Suprapubic skin (tissue), 4 donors: Measurements from ENCODE around the gene SOX8. TPM values are rescaled to one million over a fixed set of nuclear protein-coding genes. Genes with fewer than 3 reads are reported as not detected.

ENCODE experiments used
- DNase-seq, 2 donors: peaks; one replicate each; pipeline ENCODE4 v3.0.0-alpha.2; 2019; ENCODE audit warnings: low spot score in 2 of 2
- H3K27ac ChIP-seq: fragments of 200-600 bp; sonication (generic); one replicate; pipeline ENCODE4 v1.5.1; 2019
- H3K27me3 ChIP-seq: fragments of 200-600 bp; sonication (generic); one replicate; pipeline ENCODE4 v1.5.1; 2019
- H3K36me3 ChIP-seq: fragments of 200-600 bp; sonication (generic); one replicate; pipeline ENCODE4 v1.5.1; 2019
- H3K4me1 ChIP-seq: fragments of 200-600 bp; sonication (generic); one replicate; pipeline ENCODE4 v1.5.1; 2019
- H3K4me3 ChIP-seq: fragments of 200-600 bp; sonication (generic); one replicate; pipeline ENCODE4 v1.5.1; 2019; ENCODE audit warnings: mild to moderate bottlenecking
- H3K9me3 ChIP-seq: fragments of 200-600 bp; sonication (generic); one replicate; pipeline ENCODE4 v1.5.1; 2019
- CTCF ChIP-seq, 2 donors: fragments of 200-600 bp in 1 of 2; fragments of 450-650 bp in 1 of 2; sonication (generic) in 1 of 2; IDR thresholded peaks; one replicate each; pipeline ENCODE4 v1.5.1; 2016 to 2019; ENCODE audit warnings: antibody characterized with exemption in 2 of 2, mild to moderate bottlenecking in 1 of 2, moderate library complexity in 1 of 2
- EP300 ChIP-seq: sonication (generic); formaldehyde crosslinking; IDR thresholded peaks from one replicate; pipeline ENCODE4 v1.6.1; 2017; ENCODE audit warnings: antibody characterized with exemption
- POLR2A ChIP-seq, 2 donors: fragments of 450-650 bp; IDR thresholded peaks; one replicate each; pipeline ENCODE4 v1.6.1; 2017; ENCODE audit warnings: antibody characterized with exemption in 2 of 2, mild to moderate bottlenecking in 2 of 2, moderate library complexity in 2 of 2
- POLR2AphosphoS5 ChIP-seq, 3 donors: sonication (generic); formaldehyde crosslinking; IDR thresholded peaks; one replicate each; pipeline ENCODE4 v1.6.1; 2017; ENCODE audit warnings: antibody characterized with exemption in 3 of 3
- WGBS: methylation state at CpG from one replicate; pipeline ENCODE4 v1.1.5; 2018; 5-methylcytosine and 5-hydroxymethylcytosine counted together
- total RNA-seq, 4 donors: library from RNA; depleted of rRNA; stranded (reverse); fragments of >200 nt; gene quantifications; one replicate each; pipeline ENCODE4 v1.1.0, GENCODE V29; 2016

The SOX8 gene
- total RNA-seq, 4 donors from 2014 or later, result 4.0 to 12.2 (median 7.3) TPM

- TF ChIP-seq POLR2A (IDR thresholded peaks at IDR 0.05) (no peak), CTCF (IDR thresholded peaks at IDR 0.05) (no peak), EP300 (no peak), POLR2AphosphoS5 (IDR thresholded peaks at IDR 0.05) (no peak)
- Histone ChIP-seq H3K4me1 (no peaks in the 10 kb centered on the region), H3K36me3 (peaks cover 28% of the 10 kb centered on the region), H3K9me3 (peaks cover 19% of the 10 kb centered on the region), H3K4me3 (no peak overlapping the region), H3K27ac (no peak overlapping the region), H3K27me3 (no peaks in the 10 kb centered on the region)
- 91% methylated on average over 16 of the region's 17 CpGs for WGBS
- DNase-seq, result no peak
These were observed 41.6 kb upstream of the SOX8 start for GRCh38 chr16:939941-940340.

- no peak for DNase-seq
- no peaks in the 10 kb centered on the region for H3K4me1 ChIP-seq
- no peak overlapping the region for H3K4me3 ChIP-seq
- WGBS, result 95% methylated on average over 4 of the region's 4 CpGs
- H3K27ac ChIP-seq, result no peak overlapping the region
- peaks cover 46% of the 10 kb centered on the region for H3K36me3 ChIP-seq
- H3K27me3 ChIP-seq, result no peaks in the 10 kb centered on the region
- no peak for TF ChIP-seq EP300
- TF ChIP-seq POLR2AphosphoS5 (IDR thresholded peaks at IDR 0.05), result no peak
- TF ChIP-seq CTCF (IDR thresholded peaks at IDR 0.05), result no peak
- no peak for TF ChIP-seq POLR2A (IDR thresholded peaks at IDR 0.05)
- peaks cover 19% of the 10 kb centered on the region for H3K9me3 ChIP-seq
These were observed 39.0 kb upstream of the SOX8 start for GRCh38 chr16:942436-943060.

- no peaks in the 10 kb centered on the region for H3K4me1 ChIP-seq
- no peak overlapping the region for H3K4me3 ChIP-seq
- no peak overlapping the region for H3K27ac ChIP-seq
- H3K36me3 ChIP-seq, result peaks cover 41% of the 10 kb centered on the region
- no peaks in the 10 kb centered on the region for H3K27me3 ChIP-seq
- 98% methylated on average over 5 of the region's 5 CpGs for WGBS
- no peak for DNase-seq
- TF ChIP-seq EP300 (no peak), POLR2A (IDR thresholded peaks at IDR 0.05) (no peak), POLR2AphosphoS5 (IDR thresholded peaks at IDR 0.05) (no peak), CTCF (IDR thresholded peaks at IDR 0.05) (no peak)
- peaks cover 19% of the 10 kb centered on the region for H3K9me3 ChIP-seq
These were observed 37.6 kb upstream of the SOX8 start for GRCh38 chr16:943971-944370.

GRCh38 chr16:945271-946047 lies 36.1 kb upstream of the SOX8 start:
- 90% methylated on average over 10 of the region's 10 CpGs for WGBS
- H3K27ac ChIP-seq, result no peak overlapping the region
- peaks cover 37% of the 10 kb centered on the region for H3K36me3 ChIP-seq
- H3K27me3 ChIP-seq, result no peaks in the 10 kb centered on the region
- no peak for DNase-seq
- H3K4me1 ChIP-seq, result no peaks in the 10 kb centered on the region
- H3K9me3 ChIP-seq, result peaks cover 19% of the 10 kb centered on the region
- no peak for TF ChIP-seq POLR2AphosphoS5 (IDR thresholded peaks at IDR 0.05)
- TF ChIP-seq CTCF (IDR thresholded peaks at IDR 0.05), result no peak
- TF ChIP-seq POLR2A (IDR thresholded peaks at IDR 0.05), result no peak
- no peak for TF ChIP-seq EP300
- no peak overlapping the region for H3K4me3 ChIP-seq

- no peak overlapping the region for H3K4me3 ChIP-seq
- H3K36me3 ChIP-seq, result peaks cover 34% of the 10 kb centered on the region
- H3K27me3 ChIP-seq, result no peaks in the 10 kb centered on the region
- WGBS, result no CpG with 5 or more reads among the region's 8 CpGs
- no peak overlapping the region for H3K27ac ChIP-seq
- DNase-seq, result no peak
- H3K4me1 ChIP-seq, result no peaks in the 10 kb centered on the region
- peaks cover 19% of the 10 kb centered on the region for H3K9me3 ChIP-seq
- TF ChIP-seq CTCF (IDR thresholded peaks at IDR 0.05) (no peak), EP300 (no peak), POLR2A (IDR thresholded peaks at IDR 0.05) (no peak), POLR2AphosphoS5 (IDR thresholded peaks at IDR 0.05) (no peak)
These were observed 35.5 kb upstream of the SOX8 start for GRCh38 chr16:946048-946395.
